K562 (cell line): ENCODE results near the gene UCN. TPM values are rescaled to one million over a fixed set of nuclear protein-coding genes. Genes with fewer than 3 reads are reported as not detected.

ENCODE experiments used
- BMI1 ChIP-seq: fragments of 150-350 bp; IDR thresholded peaks from 2 replicates; pipeline ENCODE4 v1.6.1; 2014; ENCODE audit warnings: low read length
- CREB3 ChIP-seq: fragments of 450-650 bp; conservative IDR thresholded peaks from 2 replicates; pipeline ENCODE4 v1.6.1; 2016; ENCODE audit warnings: missing genetic modification characterization, low read depth, mild to moderate bottlenecking, missing compliant biosample characterization, moderate library complexity
- RBFOX2 ChIP-seq: fragments of 200-400 bp; formaldehyde crosslinking; IDR thresholded peaks from 2 replicates; pipeline ENCODE4 v1.6.1; 2017; ENCODE audit warnings: low read depth, mild to moderate bottlenecking, low read length, moderate library complexity
- SIRT6 ChIP-seq: IDR thresholded peaks from one replicate; pipeline ENCODE4 v1.6.1; 2012; ENCODE audit warnings: low read depth, mild to moderate bottlenecking, control low read depth, inconsistent platforms, low read length, moderate library complexity
- SPI1 ChIP-seq: IDR thresholded peaks from 2 replicates; pipeline ENCODE4 v1.6.1; 2011; ENCODE audit warnings: low read depth, low read length, control low read depth, borderline replicate concordance
- ZBTB7A ChIP-seq: IDR thresholded peaks from 2 replicates; pipeline ENCODE4 v1.6.1; 2011; ENCODE audit warnings: low read depth, mild to moderate bottlenecking, low read length, moderate library complexity, borderline replicate concordance; ENCODE audit not compliant: control insufficient read depth
- ZNF184 ChIP-seq: sonication (generic); formaldehyde crosslinking; IDR thresholded peaks from 2 replicates; pipeline ENCODE4 v1.5.0; 2020; ENCODE audit warnings: missing genetic modification reagents
- ZNF512 ChIP-seq: IDR thresholded peaks from 2 replicates; pipeline ENCODE4 v1.6.1; 2016; ENCODE audit warnings: missing genetic modification characterization, missing compliant biosample characterization
- ZNF639 ChIP-seq, 2 experiments: fragments of 200-800 bp in 1 of 2; sonication (Bioruptor generic) in 1 of 2; sonication (generic) in 1 of 2; formaldehyde crosslinking in 1 of 2; IDR thresholded peaks in 1 of 2; conservative IDR thresholded peaks in 1 of 2; 2 replicates each; pipeline versions ENCODE4 v1.5.0 to v1.6.1; 2016 to 2020; ENCODE audit warnings: missing compliant biosample characterization in 1 of 2, missing genetic modification characterization in 1 of 2, missing genetic modification reagents in 1 of 2
- polyA plus RNA-seq, 8 experiments: library from polyadenylated mRNA; depleted of rRNA in 4 of 8; stranded (reverse) in 5 of 8; unstranded in 3 of 8; fragments of >200 nt; fragmentation: Nextera tagmentation in 2 of 8; fragmentation: Illumina TruSeq in 1 of 8; extraction: Ambion mirVana in 2 of 8; extraction: Trizol in 1 of 8; gene quantifications; 2 replicates each; pipeline versions ENCODE4 v1.2.1 to v1.2.3, GENCODE V29; 2011 to 2014; ENCODE audit warnings: inconsistent platforms in 1 of 8, missing spikeins in 1 of 8
- total RNA-seq, 7 experiments: library from RNA; depleted of rRNA in 6 of 7; stranded (reverse); fragments of >200 nt in 6 of 7; fragmentation: Illumina TruSeq in 2 of 7; extraction: Trizol in 2 of 7; gene quantifications; 2 replicates each; pipeline versions ENCODE4 v1.2.1 to v1.2.3, GENCODE V29; 2011 to 2021; ENCODE audit warnings: low replicate concordance in 1 of 7
- TF ChIP-seq, protein P1 (sequence below): sonication (generic); formaldehyde crosslinking; IDR thresholded peaks from 2 replicates; pipeline ENCODE4 v1.8.0; 2023; ENCODE audit warnings: missing genetic modification reagents, mild to moderate bottlenecking, borderline replicate concordance
- TF ChIP-seq, protein P2 (sequence below), 2 experiments: fragments of 150-350 bp in 1 of 2; IDR thresholded peaks; 2 replicates each; pipeline ENCODE4 v1.6.1; 2012 to 2016; ENCODE audit warnings: low read depth in 2 of 2, low read length in 2 of 2, mild to moderate bottlenecking in 1 of 2, moderate library complexity in 1 of 2

UCN gene
- total and polyA plus RNA-seq, 9 of the 15 experiments (the other 6 are each of a cell fraction or from before 2014, with no cell fraction given), result 0.10 to 2.7 (median 0.43) TPM

- TF ChIP-seq, protein P1, sequence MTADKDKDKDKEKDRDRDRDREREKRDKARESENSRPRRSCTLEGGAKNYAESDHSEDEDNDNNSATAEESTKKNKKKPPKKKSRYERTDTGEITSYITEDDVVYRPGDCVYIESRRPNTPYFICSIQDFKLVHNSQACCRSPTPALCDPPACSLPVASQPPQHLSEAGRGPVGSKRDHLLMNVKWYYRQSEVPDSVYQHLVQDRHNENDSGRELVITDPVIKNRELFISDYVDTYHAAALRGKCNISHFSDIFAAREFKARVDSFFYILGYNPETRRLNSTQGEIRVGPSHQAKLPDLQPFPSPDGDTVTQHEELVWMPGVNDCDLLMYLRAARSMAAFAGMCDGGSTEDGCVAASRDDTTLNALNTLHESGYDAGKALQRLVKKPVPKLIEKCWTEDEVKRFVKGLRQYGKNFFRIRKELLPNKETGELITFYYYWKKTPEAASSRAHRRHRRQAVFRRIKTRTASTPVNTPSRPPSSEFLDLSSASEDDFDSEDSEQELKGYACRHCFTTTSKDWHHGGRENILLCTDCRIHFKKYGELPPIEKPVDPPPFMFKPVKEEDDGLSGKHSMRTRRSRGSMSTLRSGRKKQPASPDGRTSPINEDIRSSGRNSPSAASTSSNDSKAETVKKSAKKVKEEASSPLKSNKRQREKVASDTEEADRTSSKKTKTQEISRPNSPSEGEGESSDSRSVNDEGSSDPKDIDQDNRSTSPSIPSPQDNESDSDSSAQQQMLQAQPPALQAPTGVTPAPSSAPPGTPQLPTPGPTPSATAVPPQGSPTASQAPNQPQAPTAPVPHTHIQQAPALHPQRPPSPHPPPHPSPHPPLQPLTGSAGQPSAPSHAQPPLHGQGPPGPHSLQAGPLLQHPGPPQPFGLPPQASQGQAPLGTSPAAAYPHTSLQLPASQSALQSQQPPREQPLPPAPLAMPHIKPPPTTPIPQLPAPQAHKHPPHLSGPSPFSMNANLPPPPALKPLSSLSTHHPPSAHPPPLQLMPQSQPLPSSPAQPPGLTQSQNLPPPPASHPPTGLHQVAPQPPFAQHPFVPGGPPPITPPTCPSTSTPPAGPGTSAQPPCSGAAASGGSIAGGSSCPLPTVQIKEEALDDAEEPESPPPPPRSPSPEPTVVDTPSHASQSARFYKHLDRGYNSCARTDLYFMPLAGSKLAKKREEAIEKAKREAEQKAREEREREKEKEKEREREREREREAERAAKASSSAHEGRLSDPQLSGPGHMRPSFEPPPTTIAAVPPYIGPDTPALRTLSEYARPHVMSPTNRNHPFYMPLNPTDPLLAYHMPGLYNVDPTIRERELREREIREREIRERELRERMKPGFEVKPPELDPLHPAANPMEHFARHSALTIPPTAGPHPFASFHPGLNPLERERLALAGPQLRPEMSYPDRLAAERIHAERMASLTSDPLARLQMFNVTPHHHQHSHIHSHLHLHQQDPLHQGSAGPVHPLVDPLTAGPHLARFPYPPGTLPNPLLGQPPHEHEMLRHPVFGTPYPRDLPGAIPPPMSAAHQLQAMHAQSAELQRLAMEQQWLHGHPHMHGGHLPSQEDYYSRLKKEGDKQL (CRISPR knock-in tag), result no peak
- TF ChIP-seq RBFOX2 (peak; percentile 91), CREB3 (tag) (no peak), ZNF184 (CRISPR knock-in tag) (no peak), ZNF639 (CRISPR knock-in tag; conservative IDR thresholded peaks at IDR 0.05 in 1 of 2, IDR thresholded peaks at IDR 0.05 in 1 of 2) (peak in 1 of 2 experiments; percentile 77; a peak in 1 of 4 replicates), ZBTB7A (peak; percentile 33; the same call in 1 of the 2 replicates), BMI1 (0 out of 2 replicates have a peak, but pooled peaks have one; percentile 38), ZNF512 (tag) (no peak), SIRT6 (no peak), SPI1 (no peak)
- TF ChIP-seq, protein P2, sequence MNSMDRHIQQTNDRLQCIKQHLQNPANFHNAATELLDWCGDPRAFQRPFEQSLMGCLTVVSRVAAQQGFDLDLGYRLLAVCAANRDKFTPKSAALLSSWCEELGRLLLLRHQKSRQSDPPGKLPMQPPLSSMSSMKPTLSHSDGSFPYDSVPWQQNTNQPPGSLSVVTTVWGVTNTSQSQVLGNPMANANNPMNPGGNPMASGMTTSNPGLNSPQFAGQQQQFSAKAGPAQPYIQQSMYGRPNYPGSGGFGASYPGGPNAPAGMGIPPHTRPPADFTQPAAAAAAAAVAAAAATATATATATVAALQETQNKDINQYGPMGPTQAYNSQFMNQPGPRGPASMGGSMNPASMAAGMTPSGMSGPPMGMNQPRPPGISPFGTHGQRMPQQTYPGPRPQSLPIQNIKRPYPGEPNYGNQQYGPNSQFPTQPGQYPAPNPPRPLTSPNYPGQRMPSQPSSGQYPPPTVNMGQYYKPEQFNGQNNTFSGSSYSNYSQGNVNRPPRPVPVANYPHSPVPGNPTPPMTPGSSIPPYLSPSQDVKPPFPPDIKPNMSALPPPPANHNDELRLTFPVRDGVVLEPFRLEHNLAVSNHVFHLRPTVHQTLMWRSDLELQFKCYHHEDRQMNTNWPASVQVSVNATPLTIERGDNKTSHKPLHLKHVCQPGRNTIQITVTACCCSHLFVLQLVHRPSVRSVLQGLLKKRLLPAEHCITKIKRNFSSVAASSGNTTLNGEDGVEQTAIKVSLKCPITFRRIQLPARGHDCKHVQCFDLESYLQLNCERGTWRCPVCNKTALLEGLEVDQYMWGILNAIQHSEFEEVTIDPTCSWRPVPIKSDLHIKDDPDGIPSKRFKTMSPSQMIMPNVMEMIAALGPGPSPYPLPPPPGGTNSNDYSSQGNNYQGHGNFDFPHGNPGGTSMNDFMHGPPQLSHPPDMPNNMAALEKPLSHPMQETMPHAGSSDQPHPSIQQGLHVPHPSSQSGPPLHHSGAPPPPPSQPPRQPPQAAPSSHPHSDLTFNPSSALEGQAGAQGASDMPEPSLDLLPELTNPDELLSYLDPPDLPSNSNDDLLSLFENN (IDR thresholded peaks at IDR 0.05; ENCODE audit: low read depth in 2 of 2, low read length in 2 of 2), result 0 out of 4 replicates have a peak, but pooled peaks of 1 of the 2 experiments have one; percentile 7
Measured at GRCh38 chr2:27356382-27357181, 48.3 kb upstream of the UCN start, which contains the start of gene GTF3C2 (continued).
